Limb (tissue), 2 donors: Measurements from ENCODE around the gene EIF4EBP2.

Experiments
- DNase-seq, 2 donors: peaks; one replicate each; pipeline ENCODE4 v3.0.0-alpha.2; 2016; ENCODE audit errors: extremely low spot score in 2 of 2

The EIF4EBP2 gene

DNA sequence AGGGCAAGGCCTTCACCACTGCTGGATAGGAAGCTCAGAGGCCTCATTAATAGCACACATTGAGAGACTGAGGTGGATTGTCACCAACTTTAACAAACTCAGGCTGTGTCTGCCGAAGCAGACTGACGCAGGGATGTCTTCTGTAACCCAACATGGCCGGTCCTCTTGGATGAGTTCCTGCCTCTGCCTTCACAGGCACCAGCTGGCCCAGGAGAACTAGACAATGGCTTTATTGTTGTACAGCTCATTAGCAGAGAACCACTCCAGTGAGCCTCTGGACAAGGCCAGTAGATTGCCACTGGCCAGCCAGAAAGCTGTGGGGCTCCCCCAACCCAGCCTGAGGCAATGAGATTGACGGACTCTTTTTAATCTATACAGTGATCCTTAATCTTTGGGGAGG, 28.2 kb downstream of the EIF4EBP2 start:
- DNase-seq, result no peak

DNA sequence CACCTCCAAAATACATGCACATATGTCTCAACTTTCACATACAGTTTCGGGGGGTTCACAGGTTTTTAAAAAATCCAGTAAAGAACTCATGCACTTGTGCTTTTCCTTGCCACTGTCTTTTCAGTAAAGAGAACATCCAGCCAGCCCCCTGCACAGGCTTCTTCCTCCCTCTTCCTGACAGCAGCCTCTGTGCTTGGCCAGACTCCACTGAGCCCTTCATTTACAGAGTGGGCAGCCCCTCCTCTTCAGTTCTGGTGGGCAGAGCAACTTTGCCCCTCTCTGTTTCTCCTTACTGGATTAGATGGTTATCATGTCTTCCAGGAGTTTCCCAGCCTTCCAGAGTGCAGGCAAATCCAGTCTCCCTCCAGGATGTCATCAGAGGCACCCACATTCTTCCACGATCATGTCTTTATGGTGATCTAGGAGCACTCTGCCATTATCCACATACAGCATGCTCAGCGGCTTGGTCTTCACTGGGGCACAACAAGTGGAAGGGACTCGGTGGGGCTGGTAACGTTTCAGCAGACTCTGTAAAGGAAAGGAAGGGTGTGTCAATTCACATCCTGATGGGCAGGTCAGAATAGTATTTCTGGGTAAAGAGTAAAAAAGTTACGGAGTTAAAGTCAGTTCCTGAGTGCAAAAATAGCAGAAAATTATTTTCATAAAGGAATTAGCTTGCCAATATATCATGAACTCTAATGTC, 28.8 kb downstream of the EIF4EBP2 start:
- no peak for DNase-seq

DNA sequence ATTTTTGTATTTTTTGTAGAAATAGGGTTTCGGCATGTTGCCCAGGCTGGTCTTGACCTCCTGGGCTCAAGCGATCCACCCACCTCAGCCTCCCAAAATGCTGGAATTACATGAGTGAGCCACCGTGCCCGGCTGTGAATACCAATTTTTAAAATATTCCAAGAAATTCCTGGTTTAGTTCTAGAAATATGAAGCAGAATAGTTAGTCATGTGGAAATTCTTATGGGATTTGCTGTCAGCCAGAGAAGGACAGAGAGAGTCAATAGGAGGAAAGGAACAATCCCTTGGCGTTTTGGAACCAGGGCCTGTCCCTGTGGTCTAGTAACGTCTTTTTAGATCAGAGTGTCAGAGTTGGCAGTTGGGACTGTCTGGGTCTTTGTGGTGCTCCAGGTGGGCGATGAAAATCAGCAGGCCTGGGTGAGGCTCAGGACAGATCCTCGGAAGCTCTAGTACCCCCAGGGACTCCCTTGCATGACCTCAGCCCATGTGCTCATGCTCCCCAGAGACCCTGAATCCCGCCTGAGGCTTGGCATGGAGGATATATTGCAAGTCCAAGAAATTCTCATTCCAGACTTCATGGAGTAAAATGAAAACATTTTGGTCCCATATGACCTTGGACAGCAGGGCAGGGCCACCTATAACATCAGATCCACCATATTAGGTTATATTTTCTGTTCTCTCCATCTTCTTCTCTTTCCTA, 29.8 kb downstream of the EIF4EBP2 start:
- no peak for DNase-seq

DNA sequence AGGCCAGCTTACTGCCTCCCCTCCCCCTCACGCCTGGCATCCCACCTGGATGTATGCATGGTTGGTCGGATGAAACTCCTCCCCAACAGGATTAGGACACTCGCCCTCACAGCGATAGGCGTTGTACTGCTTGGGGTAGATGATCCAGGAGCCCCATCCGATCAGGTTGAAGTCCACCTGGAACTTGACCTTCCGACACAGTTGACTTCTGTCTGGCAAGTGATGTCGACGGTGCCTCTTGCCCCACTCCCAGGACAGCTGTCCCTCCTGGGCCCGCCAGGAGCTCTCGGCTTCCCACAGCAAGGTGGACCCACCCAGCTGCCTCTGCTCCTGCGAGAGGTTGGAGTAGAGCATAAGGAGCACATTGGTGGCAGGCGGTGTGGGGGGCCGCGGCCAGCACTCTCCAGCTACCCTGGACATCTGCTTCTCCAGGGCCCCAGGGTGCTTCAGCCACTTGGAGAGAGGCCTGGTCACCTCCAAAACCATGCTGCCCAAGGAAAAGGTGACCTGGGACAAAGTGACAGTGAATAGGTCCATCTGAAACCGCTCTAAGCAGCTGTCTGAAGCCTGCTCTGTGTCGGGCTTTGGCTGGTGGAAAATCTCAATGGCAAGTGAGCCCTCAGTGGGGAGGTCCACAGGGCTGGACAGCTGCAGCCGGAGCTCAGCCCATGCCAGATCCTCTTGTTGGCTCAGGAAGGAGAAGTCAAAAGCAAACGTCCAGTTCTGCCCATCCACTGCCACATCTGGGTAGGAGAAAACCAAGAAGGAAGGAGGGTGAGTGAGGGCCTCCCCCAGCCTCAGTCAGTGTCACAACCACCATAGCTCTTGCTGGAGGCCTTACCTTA, 31.5 kb downstream of the EIF4EBP2 start:
- no peak for DNase-seq

DNA sequence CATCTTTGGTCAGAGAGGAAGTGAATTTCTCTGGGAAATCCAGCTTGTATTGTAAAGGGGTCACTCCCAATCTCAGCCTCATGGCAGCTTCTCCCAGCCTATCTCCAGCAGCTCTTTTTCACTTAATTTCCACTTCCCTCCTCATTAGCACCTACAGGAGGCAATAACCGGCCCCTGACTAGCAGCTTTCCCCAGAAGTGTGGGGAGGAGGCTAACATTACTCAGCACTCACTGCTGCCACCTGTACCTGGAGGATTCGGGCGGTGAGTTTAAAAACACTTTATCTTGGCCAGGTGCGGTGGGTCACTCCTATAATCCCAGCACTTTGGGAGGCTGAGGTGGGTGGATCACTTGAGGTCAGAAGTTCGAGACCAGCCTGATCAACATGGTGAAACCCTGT, 33.8 kb downstream of the EIF4EBP2 start:
- DNase-seq, result no peak

DNA sequence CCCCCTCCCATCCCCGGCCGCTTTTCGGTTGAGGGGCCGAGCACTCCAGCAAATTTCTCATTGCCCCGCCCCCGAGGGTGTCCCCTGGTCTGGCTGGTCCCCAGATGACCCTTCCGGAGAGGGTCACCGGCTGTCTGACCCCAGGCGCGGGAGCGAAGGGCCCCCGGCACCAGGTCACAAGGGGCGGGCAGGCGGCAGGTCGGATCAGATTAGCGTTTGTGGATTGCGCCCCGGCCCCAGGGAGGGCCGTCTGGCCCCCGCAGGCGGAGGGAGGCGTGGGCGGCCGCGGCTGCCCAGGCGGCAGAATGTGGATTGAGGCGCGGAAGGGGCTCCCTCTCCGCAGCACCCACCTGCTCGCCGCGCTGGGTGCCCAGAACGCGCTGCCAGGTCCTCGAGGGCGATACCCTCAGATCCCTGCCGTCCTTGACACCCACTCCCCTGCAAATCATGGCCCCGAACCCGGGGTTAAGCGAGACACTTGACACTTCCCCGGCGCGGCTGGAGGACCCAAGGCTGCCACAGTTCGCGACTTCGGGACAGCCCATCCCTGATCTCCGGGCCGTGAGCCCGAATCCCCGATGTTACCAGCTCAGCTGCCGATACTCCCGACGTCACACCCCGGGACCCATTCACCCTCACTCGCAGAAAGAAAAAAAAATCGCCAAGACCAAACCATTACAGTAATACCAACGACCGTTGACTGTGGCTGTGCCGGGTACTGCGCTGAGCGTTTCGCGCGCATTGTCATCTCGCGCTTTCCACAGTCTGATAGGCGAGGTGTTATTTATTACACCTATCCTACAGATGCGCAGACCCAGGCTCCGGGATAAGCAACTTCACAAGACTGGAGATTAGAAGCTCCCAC, 36.6 kb downstream of the EIF4EBP2 start:
- DNase-seq, result peak in 1 of 2 donors; percentile 40

DNA sequence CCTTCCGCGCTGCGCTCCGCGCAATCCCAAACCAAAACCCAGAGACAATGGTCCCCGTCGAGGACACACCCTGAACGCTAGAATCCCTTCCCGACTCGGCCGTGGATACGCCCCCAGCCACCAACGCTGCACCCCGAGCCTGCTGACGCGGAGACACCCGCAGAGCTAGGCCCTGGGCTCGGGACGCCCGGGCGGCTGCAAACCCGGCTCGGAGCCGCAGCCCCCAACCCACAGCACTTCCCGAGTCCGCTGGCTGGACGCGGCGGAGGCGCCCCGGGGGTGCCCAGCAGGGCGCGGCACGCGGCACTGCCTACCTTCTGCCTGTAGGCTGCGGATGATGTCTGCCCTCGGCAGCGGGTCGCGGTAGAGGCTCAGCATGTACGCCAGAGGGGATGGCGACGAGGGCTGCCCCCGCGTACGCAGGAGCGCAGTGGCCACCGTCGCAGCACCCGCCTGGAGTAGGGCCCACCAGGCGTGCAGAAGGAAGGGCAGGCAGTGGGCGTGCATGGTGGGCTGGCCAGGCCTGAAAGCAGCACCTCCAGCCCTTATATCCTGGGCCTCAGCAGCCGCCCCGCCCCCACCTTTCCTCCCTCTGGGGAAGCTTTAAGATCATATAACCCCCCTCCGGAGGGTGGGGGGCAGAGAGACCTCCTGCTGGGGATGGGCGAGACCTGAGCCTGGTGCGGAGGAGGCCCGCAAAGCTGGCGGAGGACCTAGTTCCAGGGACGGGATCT, 37.4 kb downstream of the EIF4EBP2 start, which contains the start of gene NODAL:
TSS of gene NODAL (minus strand) at position 521 of the 734 bp plus-strand sequence. CDS start at position 507, 14 bp downstream.
- DNase-seq, result peak in 1 of 2 donors; percentile 44

DNA sequence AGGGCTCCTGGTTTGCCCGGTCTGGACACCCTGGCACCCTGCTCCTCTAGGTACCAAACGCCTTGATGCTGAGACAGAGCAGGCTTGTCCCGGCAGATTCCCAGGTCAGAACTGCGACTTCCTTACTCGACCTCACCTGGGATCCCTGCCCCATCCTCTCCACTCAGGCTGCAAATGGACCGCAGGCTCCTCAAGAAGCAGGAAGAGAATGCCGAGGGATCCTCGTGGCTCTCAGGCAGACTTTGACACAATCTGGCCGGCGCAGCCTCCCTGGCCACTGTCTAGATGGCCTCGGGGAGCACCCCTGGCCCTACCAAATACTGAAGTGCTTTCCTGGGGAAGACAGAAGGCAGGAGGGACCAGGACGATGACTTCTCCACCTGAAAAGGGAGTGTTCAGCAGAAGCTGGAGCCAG, 38.0 kb downstream of the EIF4EBP2 start:
- DNase-seq, result no peak

DNA sequence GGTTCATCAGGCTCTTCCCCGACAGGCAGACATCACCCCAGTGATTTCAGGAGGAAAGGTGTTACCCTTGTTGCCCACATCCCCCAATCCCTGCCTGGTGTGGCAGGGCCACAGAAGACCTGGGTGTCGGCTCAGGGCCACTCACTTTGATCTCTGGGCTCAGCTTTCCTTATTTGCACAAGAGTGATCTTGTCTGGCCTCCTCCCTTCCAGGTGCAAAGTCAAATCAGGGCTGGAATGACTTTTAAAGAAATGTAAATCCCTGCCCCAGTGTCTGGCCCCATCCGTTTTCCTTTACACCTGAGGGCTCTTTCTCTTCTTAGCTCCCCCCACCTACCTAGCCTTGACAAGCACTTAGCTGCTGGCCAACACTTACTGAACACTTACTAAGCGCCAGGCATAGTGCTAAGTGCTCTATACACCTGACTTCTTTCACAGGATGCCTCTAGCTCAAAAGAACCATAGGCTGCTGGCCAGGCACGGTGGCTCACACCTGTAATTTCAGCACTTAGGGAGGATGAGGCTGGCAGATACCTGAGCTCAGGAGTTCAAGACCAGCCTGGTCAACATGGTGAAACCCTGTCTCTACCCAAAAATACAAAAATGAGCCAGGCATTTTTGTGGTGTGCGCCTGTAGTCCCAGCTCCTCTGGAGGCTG, 38.5 kb downstream of the EIF4EBP2 start:
- DNase-seq, result no peak

DNA sequence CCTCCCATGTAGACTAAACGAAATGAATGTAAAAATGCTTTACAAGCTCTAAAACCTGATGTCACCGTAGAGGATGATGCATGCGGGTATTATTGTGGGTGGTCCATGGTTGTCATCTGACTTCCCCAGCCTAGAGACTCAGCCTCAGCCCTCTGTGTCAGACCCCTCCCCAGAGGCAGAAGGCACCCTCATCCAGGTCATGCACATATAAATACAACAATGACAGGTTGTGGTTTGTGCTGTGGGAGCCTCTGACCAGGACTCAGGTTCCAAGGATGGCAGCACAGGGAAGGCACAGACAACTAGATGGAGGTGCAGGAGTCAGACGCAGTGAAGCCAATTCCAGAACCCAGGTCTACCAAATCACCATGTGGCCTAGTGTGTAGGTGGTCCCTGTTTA, 40.8 kb downstream of the EIF4EBP2 start:
- DNase-seq, result no peak

DNA sequence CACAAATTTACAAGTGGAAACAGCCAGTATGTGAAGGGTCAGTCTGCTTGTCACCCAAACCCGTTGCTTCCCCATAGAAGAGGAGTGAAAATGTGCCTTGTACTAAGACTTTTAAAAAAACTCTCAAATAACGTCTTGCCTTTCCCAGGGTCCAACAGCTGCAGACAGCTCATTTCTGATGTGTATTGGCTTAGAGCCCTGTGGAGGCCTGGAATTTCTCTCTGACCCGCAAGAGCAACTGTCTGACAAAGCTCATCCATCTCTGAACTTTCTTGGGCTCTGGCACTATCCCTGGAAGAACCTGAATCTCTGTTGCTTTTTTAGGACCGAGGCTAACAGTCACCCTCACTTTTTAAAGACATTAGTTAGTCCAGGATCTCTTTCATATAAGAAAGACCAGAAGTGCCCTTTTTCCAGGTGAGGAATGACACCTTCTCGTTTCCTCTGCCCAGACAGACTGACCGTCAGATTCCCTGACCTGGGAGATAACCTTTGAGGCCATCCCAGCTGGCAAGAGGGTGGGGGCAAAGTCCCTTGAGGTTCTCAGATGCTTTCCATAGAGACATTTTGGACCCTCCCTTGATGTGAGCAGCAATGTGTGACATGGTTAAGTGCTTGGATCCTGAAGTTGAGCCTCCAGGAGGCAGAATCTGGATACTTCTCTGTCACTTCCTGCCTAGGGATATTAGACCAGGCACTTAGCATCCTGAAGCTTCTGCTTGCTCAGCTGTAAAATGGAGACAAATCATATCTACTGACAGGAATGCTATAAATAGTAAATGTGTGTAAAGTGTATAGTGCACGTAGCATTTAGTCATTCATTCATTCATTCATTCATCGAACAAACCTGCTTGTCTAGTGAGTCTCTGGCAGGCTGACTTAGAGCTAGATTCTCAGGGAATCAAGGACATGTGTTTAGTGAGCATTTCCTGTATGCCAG, 42.0 kb downstream of the EIF4EBP2 start:
- peak; percentile 50 to 69 for DNase-seq

DNA sequence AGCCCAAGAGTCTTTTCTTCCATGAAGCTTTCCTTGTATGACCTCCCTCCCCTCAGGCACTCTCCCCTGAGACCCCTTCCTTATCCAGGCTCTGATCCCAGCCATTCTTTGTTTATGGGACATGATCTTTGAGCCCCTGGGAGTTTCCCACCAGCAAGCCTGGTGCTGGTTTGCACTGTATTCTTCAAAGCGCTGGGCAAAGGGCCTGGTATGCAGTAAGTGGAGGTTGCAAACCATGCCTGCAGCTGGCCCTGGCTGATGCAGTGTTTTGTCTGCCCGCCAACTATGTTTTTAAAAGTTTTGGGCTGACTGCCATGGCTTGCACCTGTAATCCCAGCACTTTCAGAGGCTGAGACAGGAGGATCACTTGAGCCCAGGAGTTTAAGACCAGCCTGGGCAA, 44.3 kb downstream of the EIF4EBP2 start:
- no peak for DNase-seq

DNA sequence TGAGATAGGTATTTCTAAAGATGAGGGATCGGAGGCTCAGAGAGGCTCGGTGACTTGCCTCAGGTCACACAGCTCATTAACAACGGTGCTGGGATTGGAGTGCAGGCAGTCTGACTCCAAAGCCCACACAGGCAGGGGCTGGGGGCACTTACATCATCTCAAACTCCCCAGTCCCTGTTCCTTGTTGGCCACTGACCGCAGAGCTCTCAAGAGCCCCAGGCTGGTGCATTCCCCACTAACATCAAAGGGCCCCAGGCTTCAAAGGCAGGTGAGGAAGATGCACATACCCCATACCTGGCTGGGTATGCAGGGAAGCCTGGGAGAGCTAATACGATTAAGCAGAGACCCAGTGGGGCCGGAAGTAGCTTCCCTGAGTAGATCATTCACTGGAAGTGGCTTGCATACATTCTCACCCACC, 51.3 kb downstream of the EIF4EBP2 start:
- DNase-seq, result no peak

DNA sequence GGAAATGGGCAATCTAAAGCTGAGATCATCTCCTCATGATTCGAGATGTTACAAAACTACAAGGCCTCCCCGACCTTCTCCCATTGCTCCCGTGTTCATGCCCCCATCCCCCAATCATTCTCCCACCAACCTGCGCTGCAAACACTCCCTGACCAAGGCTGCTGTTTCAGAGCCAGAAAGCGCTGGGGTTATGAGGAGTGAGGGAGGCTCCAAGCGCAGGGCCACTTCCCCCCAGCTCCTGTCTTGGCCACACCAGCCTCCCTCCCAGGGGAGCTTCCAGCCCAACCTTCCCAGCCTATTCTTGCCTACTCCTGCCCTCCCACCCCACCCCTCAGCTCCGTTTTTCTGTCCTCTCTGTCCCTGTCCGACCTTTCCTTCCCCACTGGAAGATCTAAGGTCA, 52.2 kb downstream of the EIF4EBP2 start:
- DNase-seq, result no peak

DNA sequence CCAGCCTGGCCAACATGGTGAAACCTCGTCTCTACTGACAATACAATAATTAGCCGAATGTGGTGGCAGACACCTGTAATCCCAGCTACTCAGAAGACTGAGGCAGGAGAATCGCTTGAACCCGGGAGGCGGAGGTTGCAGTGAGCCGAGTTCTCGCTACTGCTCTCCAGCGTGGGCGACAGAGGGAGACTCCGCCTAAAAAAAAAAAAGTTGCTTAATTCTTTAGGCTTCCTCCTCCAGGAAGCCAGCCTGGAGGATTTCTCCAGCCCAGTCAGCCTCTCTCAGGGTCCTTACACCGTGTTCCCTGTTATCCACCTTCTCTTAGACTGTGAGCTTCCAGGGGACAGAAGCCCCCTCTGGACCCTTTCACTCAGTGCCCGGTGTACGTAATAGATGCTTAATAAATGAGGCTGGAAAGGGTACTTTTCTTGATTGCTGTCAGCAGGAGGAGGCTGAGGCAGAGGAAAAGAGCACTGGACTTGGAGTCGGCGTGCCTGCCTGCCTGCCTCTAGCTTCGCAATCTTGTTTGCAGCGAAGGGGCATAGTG, 53.9 kb downstream of the EIF4EBP2 start:
- DNase-seq, result no peak

DNA sequence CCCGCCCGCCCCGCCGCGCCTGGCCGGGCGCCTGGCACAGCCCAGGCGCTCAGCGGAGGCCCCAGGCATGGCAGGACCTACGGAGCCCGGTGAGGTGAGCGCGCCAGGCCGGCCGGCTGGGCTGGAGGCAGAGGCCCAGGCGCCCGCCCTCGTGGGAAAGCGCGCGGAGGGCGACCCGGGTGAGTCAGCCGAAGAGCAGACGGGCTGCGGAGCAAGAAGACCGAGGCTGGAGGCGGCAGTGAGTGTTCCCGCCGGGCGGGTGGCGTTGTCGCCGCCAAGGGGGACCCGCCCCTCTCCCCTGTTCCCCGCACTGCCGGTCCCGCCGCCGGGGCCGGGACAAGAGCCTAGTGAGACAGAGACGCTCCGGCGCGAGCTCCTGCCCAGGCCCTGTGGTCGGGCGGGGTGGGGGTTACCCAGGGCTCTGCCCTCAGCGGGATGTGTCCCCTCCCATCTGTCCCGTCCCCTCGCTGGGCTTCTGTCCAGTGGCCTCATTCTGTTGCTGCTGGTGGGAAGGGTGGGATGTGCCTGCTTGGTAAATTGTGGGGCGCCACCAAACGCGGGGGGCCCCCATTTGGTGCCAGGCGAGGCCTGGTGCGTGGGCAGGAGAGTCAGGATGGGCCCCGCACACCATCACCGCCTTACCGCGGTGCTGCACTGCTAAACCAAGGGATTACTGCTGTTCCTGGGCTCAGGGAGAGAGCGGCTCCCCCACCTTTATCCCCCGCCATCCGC, 54.5 kb downstream of the EIF4EBP2 start:
- DNase-seq, result peak in 1 of 2 donors; percentile 66

DNA sequence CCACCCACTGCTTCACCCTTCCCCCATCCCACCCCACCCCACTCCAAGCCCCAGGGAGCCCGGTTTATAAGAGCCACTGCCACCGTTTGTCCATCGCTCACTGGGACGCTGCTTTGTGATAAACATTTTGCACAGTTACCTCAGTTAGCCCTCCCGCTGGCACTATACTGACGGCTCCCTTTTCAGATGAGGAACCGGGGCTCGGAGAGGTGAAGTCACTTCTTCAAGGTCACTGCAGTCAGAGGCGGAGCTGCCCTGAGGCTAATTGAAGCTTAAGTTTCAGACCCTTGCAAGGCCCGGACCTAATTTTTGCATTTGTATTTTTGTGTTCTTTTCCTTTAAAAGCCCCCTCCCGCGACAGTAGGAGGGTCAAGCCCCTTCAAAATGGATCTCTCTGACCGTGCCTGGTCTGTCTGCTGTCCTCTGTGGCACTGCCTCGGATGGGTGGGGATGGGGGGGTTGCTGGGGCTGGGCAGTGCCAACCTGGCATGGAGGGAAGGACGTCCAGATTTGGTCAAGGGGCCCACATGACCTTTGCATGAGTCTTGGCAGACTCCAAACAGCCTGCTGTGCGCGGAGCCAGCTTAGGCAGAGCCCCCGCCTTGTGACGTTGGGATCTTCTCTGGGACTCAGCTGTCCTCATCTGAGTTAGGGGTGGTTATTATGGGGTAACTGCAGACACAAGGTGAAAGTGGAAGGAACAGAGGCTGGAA, 55.3 kb downstream of the EIF4EBP2 start:
- no peak for DNase-seq
